MCF 10A (cell line): ENCODE measurements around the gene ATP13A5. TPM values are rescaled to one million over a fixed set of nuclear protein-coding genes. Genes with fewer than 3 reads are reported as not detected.
A peak's percentile ranks its signal among the peaks of the same experiment; 100 is the strongest.

Experiments used
- BruUV-seq: library from RNA; stranded (reverse); fragments of 400-500 nt; replicated peaks from 2 replicates; lab custom pipeline; 2021; lab: Mats Ljungman, UMichigan
- CTCF ChIA-PET: fragments of 300-600 bp; sonication (Branson Sonifier 250); formaldehyde crosslinking; extraction: SDS; loops from one replicate; lab custom pipeline; 2021; ENCODE audit warnings: antibody characterized with exemption, inconsistent platforms; lab: Yijun Ruan, JAX
- POLR2A ChIA-PET: fragments of 300-600, 350-650 bp; sonication (Branson Sonifier 250); formaldehyde crosslinking; extraction: SDS; loops from one replicate; lab custom pipeline; 2020; ENCODE audit warnings: antibody characterized with exemption, inconsistent platforms; lab: Yijun Ruan, JAX
- DNase-seq: peaks from one replicate; pipeline ENCODE4 v3.0.0-alpha.2; 2018; ENCODE audit not compliant: unreplicated experiment
- H3K27ac Mint-ChIP-seq: one replicate; pipeline ENCODE4 v1.8.0; 2022; ENCODE audit warnings: mild to moderate bottlenecking, low read depth, mixed read lengths; ENCODE audit not compliant: unreplicated experiment
- H3K27me3 Mint-ChIP-seq: one replicate; pipeline ENCODE4 v1.8.0; 2022; ENCODE audit warnings: mixed read lengths; ENCODE audit not compliant: insufficient read depth, unreplicated experiment
- H3K36me3 Mint-ChIP-seq: one replicate; pipeline ENCODE4 v1.8.0; 2022; ENCODE audit warnings: mild to moderate bottlenecking, moderate library complexity, mixed read lengths; ENCODE audit not compliant: insufficient read depth, unreplicated experiment
- H3K4me1 Mint-ChIP-seq: one replicate; pipeline ENCODE4 v1.8.0; 2022; ENCODE audit warnings: mixed read lengths; ENCODE audit not compliant: insufficient read depth, unreplicated experiment
- H3K4me3 Mint-ChIP-seq: one replicate; pipeline ENCODE4 v1.8.0; 2022; ENCODE audit warnings: mild to moderate bottlenecking, moderate library complexity, mixed read lengths; ENCODE audit not compliant: unreplicated experiment
- H3K9me3 Mint-ChIP-seq: one replicate; pipeline ENCODE4 v1.8.0; 2022; ENCODE audit warnings: mixed read lengths; ENCODE audit not compliant: unreplicated experiment
- CTCF ChIP-seq: fragments of 200-600 bp; IDR thresholded peaks from one replicate; pipeline ENCODE4 v1.8.0; 2022; ENCODE audit warnings: antibody characterized with exemption, mild to moderate bottlenecking; ENCODE audit not compliant: unreplicated experiment
- intact Hi-C: fragments of 100-400 bp; cut with micrococcal nuclease; formaldehyde crosslinking; loops from 2 replicates; pipeline ENCODE4 v1.14.1; 2022
- total RNA-seq: library from RNA; stranded (reverse); gene quantifications from 2 replicates; pipeline ENCODE4 v1.2.3, GENCODE V29; 2022

Gene ATP13A5
- total RNA-seq, 1 experiment from 2014 or later, result not detected

- intact Hi-C loops, result no loop called here
- POLR2A ChIA-PET, result no interaction called here
- DNase-seq, result no peak
- Mint-ChIP-seq H3K9me3 (peaks cover 13% of the 10 kb centered on the region), H3K36me3 (no peaks in the 10 kb centered on the region), H3K4me1 (no peaks in the 10 kb centered on the region), H3K4me3 (no peak overlapping the region), H3K27ac (no peak overlapping the region), H3K27me3 (peaks cover 13% of the 10 kb centered on the region)
- no peak for TF ChIP-seq CTCF
- CTCF ChIA-PET, result no interaction called here
- BruUV-seq, result no TSS peak
Measured at GRCh38 chr3:193243571-193243970, 135.0 kb downstream of the ATP13A5 start.

- H3K9me3 Mint-ChIP-seq, result peaks cover 7% of the 10 kb centered on the region
- no TSS peak for BruUV-seq
- H3K4me3 Mint-ChIP-seq, result peak overlapping the region; percentile 52
- no peak overlapping the region for H3K27ac Mint-ChIP-seq
- DNase-seq, result no peak
- H3K4me1 Mint-ChIP-seq, result no peaks in the 10 kb centered on the region
- CTCF ChIA-PET, result interaction anchor here (0.5 to 0.7 kb wide), 3 partner anchors 109 to 1648 kb away, joined by 3 read pairs; no protein-coding TSS in a partner anchor
- H3K36me3 Mint-ChIP-seq, result no peaks in the 10 kb centered on the region
- POLR2A ChIA-PET, result no interaction called here
- peaks cover 13% of the 10 kb centered on the region for H3K27me3 Mint-ChIP-seq
- intact Hi-C loops, result no loop called here
- TF ChIP-seq CTCF, result no peak
Measured at GRCh38 chr3:193241716-193242115, 136.8 kb downstream of the ATP13A5 start.

- H3K4me3 Mint-ChIP-seq, result peak within 1 kb of the TSS; percentile 56
- no peaks in the 10 kb centered on the region for H3K36me3 Mint-ChIP-seq
- intact Hi-C loops, result no loop called here
- H3K9me3 Mint-ChIP-seq, result peaks cover 7% of the 10 kb centered on the region
- H3K4me1 Mint-ChIP-seq, result no peaks in the 10 kb centered on the region
- TF ChIP-seq CTCF, result no peak
- DNase-seq, result peak; percentile 36
- H3K27me3 Mint-ChIP-seq, result peaks cover 13% of the 10 kb centered on the region
- CTCF ChIA-PET, result interaction anchor here (0.6 to 0.7 kb wide), 2 partner anchors 108 to 333 kb away, joined by 3 read pairs; no protein-coding TSS in a partner anchor
- H3K27ac Mint-ChIP-seq, result no peak within 1 kb of the TSS
- BruUV-seq, result no TSS peak
- POLR2A ChIA-PET, result no interaction called here
Measured at GRCh38 chr3:193240850-193241706, 137.5 kb downstream of the ATP13A5 start, which contains the start of gene PLAAT1. Gene PLAAT1, plus strand, starts transcription at chr3:193241222. Its CDS starts 14,429 bp downstream, at chr3:193255651.

- no peak for DNase-seq
- intact Hi-C loops, result no loop called here
- H3K27ac Mint-ChIP-seq, result no peak overlapping the region
- TF ChIP-seq CTCF, result no peak
- peaks cover 13% of the 10 kb centered on the region for H3K27me3 Mint-ChIP-seq
- ChIA-PET POLR2A (no interaction called here), CTCF (interaction anchor here (0.7 kb wide), 1 partner anchor 14 kb away, joined by 5 read pairs; no protein-coding TSS in a partner anchor)
- peaks cover 7% of the 10 kb centered on the region for H3K9me3 Mint-ChIP-seq
- no peaks in the 10 kb centered on the region for H3K36me3 Mint-ChIP-seq
- no peaks in the 10 kb centered on the region for H3K4me1 Mint-ChIP-seq
- H3K4me3 Mint-ChIP-seq, result peak overlapping the region; percentile 56
- no TSS peak for BruUV-seq
Measured at GRCh38 chr3:193240436-193240849, 138.1 kb downstream of the ATP13A5 start.
